ENCODE data around the gene TMEM239.

- no peak for TF ChIP-seq EZH2 (IDR thresholded peaks at IDR 0.05; ENCODE audit: borderline replicate concordance, insufficient read depth, low read length, poor library complexity, severe bottlenecking)
- TF ChIP-seq, protein P1, sequence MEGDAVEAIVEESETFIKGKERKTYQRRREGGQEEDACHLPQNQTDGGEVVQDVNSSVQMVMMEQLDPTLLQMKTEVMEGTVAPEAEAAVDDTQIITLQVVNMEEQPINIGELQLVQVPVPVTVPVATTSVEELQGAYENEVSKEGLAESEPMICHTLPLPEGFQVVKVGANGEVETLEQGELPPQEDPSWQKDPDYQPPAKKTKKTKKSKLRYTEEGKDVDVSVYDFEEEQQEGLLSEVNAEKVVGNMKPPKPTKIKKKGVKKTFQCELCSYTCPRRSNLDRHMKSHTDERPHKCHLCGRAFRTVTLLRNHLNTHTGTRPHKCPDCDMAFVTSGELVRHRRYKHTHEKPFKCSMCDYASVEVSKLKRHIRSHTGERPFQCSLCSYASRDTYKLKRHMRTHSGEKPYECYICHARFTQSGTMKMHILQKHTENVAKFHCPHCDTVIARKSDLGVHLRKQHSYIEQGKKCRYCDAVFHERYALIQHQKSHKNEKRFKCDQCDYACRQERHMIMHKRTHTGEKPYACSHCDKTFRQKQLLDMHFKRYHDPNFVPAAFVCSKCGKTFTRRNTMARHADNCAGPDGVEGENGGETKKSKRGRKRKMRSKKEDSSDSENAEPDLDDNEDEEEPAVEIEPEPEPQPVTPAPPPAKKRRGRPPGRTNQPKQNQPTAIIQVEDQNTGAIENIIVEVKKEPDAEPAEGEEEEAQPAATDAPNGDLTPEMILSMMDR (IDR thresholded peaks at IDR 0.05; ENCODE audit: poor library complexity, severe bottlenecking) = no peak
- peak; percentile 87 for TF ChIP-seq REST (IDR thresholded peaks at IDR 0.05; ENCODE audit: borderline replicate concordance)
- peak; percentile 10 for TF ChIP-seq EP300 (conservative IDR thresholded peaks at IDR 0.05; ENCODE audit: poor library complexity, severe bottlenecking)
- no peak for TF ChIP-seq SMC3 (conservative IDR thresholded peaks at IDR 0.05; ENCODE audit: poor library complexity)
- TF ChIP-seq RAD21 (conservative IDR thresholded peaks at IDR 0.05) = no peak
- TF ChIP-seq POLR2AphosphoS5 (IDR thresholded peaks at IDR 0.05) = peak; percentile 82
- no peak for TF ChIP-seq TAF1 (IDR thresholded peaks at IDR 0.05; ENCODE audit: low read depth)
- peak; percentile 37 for TF ChIP-seq MXI1 (conservative IDR thresholded peaks at IDR 0.05; ENCODE audit: poor library complexity, severe bottlenecking)
Observed at GRCh38 chr20:2799688-2800520, 16.3 kb upstream of the TMEM239 start.

Data from neural cell (in vitro differentiated cells).